ENCODE measurements around the gene ZNF761.

DNA sequence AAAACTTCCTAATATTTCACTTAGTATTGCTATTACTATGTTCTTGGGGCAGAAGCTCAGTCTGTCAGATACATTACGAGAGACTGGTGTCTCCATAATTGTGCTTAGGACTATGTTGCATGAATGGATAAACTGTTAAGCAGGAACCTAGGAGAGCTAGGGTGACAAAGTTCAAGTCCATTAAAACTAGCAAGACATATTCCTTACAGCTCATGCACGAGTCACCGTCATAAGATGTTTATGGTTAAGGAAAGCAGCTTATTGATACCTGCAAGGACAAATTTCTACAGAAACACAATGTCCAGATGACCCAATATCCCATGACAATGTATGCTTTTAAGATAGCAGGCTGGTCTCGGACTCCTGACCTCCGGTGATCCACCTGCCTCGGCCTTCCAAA, 30.1 kb downstream of the ZNF761 start:
- no peak for TF ChIP-seq YY1 (IDR thresholded peaks at IDR 0.05; ENCODE audit: insufficient read depth, insufficient read length)
- no peak for TF ChIP-seq ZNF274 (IDR thresholded peaks at IDR 0.05; ENCODE audit: low read depth, low read length)
- TF ChIP-seq SUZ12 (IDR thresholded peaks at IDR 0.05; ENCODE audit: extremely low read depth, insufficient read depth, insufficient read length): no peak

Measured in NT2/D1 (cell line).